PC-3 (cell line): ENCODE data around the gene PCDH10.

ENCODE experiments used
- EZH2 ChIP-seq: fragments of 300-600 bp; sonication (generic); IDR thresholded peaks from one replicate; pipeline ENCODE4 v1.6.1; 2017; ENCODE audit warnings: antibody characterized with exemption, mild to moderate bottlenecking, low read length; ENCODE audit not compliant: unreplicated experiment
- EZH2phosphoT487 ChIP-seq: fragments of 300-600 bp; sonication (generic); IDR thresholded peaks from 2 replicates; pipeline ENCODE4 v1.6.1; 2018; ENCODE audit warnings: mild to moderate bottlenecking, antibody characterized with exemption, low read length, borderline replicate concordance
- TF ChIP-seq, protein P1 (sequence below): fragments of 300-600 bp; sonication (generic); conservative IDR thresholded peaks from 2 replicates; pipeline ENCODE4 v1.5.1; 2017; ENCODE audit warnings: antibody characterized with exemption, low read depth, mild to moderate bottlenecking, low read length

DNA sequence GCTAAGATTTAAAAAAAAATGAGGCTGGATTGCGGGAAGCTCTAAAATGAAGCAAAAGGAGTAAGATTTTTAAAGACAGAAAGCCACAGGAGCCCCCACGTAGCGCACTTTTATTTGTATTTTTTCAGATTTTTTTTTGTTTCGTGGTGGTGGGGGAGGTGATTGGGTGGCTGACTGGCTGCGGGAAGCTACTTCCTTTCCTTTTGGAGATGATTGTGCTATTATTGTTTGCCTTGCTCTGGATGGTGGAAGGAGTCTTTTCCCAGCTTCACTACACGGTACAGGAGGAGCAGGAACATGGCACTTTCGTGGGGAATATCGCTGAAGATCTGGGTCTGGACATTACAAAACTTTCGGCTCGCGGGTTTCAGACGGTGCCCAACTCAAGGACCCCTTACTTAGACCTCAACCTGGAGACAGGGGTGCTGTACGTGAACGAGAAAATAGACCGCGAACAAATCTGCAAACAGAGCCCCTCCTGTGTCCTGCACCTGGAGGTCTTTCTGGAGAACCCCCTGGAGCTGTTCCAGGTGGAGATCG lies 908 bp downstream of the PCDH10 start:
- TF ChIP-seq, protein P1, sequence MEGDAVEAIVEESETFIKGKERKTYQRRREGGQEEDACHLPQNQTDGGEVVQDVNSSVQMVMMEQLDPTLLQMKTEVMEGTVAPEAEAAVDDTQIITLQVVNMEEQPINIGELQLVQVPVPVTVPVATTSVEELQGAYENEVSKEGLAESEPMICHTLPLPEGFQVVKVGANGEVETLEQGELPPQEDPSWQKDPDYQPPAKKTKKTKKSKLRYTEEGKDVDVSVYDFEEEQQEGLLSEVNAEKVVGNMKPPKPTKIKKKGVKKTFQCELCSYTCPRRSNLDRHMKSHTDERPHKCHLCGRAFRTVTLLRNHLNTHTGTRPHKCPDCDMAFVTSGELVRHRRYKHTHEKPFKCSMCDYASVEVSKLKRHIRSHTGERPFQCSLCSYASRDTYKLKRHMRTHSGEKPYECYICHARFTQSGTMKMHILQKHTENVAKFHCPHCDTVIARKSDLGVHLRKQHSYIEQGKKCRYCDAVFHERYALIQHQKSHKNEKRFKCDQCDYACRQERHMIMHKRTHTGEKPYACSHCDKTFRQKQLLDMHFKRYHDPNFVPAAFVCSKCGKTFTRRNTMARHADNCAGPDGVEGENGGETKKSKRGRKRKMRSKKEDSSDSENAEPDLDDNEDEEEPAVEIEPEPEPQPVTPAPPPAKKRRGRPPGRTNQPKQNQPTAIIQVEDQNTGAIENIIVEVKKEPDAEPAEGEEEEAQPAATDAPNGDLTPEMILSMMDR, result no peak
- TF ChIP-seq EZH2phosphoT487 (no peak), EZH2 (no peak)
